Erythroblast (primary cell): ENCODE results near the gene TMEM229B.
"Not testable (repeated sequence)": the region's sequence is repeated elsewhere in the genome, so short reads cannot be mapped to it uniquely, and the experiment has no call there.

Source experiments
- DNase-seq, 2 experiments: peaks; one replicate each; lab custom pipeline; 2025; lab: John Stamatoyannopoulos, UW
- GATA1 ChIP-seq: IDR thresholded peaks from 2 replicates; pipeline ENCODE4 v1.6.1; 2011; ENCODE audit warnings: low read depth, mild to moderate bottlenecking, control low read depth, low read length, moderate library complexity
- POLR2A ChIP-seq: IDR thresholded peaks from 2 replicates; pipeline ENCODE4 v1.6.1; 2011; ENCODE audit warnings: mild to moderate bottlenecking, low read length

Gene TMEM229B

DNA sequence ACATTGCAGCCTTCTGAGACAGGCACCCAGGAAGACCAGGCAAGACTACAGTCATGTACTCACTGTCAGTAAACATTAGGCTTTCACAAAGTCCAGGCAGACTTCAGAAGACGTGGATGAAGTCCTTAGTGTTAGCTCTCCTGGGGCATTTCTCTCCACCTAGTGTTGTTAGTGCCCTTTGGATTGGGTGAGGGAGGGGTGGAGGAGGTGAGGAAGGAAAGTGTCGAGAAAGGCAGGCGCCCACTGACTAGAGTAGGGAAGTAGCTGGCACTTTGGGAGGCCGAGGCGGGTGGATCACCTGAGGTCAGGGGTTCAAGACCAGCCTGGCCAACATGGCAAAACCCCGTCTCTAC is 20.2 kb downstream of the TMEM229B start:
- TF ChIP-seq POLR2A (no peak), GATA1 (no peak)
- DNase-seq, result no peak

GRCh38 chr14:67467134-67467533 is 21.4 kb downstream of the TMEM229B start:
- DNase-seq, result no peak
- TF ChIP-seq POLR2A (no peak), GATA1 (no peak)

GRCh38 chr14:67464879-67465278 is 23.6 kb downstream of the TMEM229B start:
- no peak for TF ChIP-seq GATA1
- TF ChIP-seq POLR2A, result no peak
- DNase-seq, result no peak

DNA sequence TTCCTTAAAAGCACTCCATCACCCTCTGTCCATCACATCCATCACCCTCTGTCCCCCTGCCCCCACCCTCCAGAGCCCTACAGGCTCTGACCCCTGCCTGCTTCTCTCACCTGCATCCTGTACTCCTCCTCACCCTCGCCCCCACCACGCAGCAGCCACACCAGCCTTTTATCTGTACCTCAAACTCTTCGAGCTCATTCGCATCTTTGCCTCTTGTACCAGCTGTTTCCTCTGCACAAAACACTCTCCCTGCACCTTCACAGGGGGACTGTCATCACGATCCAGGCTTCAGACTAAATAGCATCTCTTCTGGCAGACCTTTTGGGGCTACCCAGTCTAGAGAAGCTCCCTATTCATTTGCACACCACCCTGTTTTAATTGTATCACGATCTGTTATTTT is 24.1 kb downstream of the TMEM229B start:
- TF ChIP-seq GATA1 (no peak), POLR2A (no peak)
- DNase-seq, result no peak

DNA sequence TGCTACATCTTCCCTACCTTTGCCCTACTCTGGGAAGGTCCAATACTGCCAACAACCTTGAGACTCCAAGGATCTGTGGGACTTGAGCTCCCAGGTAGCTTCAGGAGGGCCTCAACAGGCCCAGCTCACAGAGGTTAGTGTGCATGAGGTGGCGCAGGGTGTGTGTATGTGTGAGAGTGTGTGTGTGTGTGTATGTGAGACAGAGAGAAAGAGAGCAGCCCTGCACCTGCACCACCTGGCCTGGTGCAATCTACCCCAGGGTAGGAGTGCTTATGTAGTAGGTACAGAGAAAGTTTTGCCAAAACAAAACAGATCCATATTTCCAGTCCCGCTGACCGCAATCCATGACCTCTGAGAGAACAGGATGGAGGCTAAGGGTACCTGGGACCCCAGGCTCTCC is 24.6 kb downstream of the TMEM229B start:
- DNase-seq, result no peak
- TF ChIP-seq POLR2A (no peak), GATA1 (no peak)

DNA sequence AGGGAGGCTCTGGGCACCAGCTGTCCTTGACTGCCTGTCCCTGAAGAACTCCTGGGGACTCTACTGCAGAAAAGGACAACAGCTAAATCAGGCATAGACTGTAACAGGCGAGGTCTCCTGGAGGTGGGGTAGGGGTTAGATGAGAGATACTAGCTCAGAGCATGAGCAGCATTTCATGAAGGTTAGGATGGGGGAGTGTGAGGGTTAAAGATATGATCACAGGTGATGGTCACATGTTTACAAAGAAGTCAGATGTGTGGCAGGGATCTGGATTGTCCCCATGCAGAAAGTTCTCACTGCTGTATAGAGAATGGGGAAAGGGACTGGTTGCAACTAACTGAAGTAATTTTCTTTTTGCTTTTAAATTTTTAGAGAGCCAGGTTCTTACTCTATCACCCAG is 26.5 kb downstream of the TMEM229B start:
- no peak for TF ChIP-seq GATA1
- TF ChIP-seq POLR2A, result no peak
- no peak for DNase-seq

GRCh38 chr14:67461341-67461985 is 27.1 kb downstream of the TMEM229B start:
- no peak for DNase-seq
- TF ChIP-seq GATA1, result no peak
- TF ChIP-seq POLR2A, result no peak

DNA sequence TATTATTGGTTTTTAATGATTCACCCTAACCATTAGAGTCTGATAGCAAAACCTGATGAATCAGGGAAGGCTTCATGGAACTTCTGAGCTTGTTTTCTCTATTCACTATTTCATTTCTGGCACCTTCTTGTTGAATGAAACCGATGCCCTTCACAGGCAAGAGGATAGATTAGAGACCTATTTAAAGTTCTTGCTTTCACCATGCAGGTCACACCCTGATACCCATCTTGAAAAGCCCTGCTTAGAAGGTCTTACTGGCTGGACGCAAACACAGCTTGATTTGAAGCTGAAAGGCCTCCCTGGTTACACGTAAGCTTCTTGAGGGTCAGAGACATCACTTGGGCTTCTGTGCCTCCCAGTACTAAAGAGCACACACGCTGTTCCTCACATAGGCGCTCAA is 29.2 kb downstream of the TMEM229B start:
- TF ChIP-seq POLR2A (no peak), GATA1 (no peak)
- DNase-seq, result no peak

DNA sequence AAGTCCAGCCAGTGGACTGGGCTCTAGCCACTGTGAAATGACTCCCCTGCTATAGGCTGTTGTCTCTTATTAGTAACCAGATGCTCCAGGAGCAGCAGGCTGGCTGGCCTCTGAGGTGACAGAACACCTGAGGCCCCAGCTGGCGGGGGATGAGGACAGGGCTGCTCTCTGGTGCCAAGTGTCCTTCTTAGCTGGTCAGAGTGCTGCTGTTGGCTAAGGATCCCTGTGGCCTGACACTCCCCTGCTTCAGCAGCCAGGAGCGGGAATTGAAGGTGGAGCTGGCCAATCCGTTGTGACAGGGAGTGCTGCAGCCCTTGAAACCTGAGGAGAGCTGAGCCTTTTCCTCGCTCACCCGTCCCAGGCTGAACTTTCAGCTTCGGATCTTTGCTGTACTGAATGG is 30.7 kb downstream of the TMEM229B start:
- no peak for DNase-seq
- TF ChIP-seq POLR2A (no peak), GATA1 (no peak)

DNA sequence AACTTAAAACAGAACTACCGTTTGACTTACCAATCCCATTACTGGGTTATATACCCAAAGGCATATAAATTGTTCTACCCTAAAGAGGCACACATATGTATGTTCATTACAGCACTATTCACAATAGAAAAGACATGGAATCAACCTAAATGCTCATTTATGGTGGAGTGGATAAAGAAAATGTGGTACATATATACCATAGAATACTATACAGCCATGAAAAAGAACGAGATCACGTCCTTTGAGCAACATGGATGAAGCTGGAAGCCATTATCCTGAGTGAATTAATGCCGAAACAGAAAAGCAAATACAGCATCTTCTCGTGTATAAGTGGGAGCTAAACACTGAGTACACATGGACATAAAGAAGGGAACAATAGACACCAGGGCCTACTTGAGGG is 31.8 kb downstream of the TMEM229B start:
- TF ChIP-seq GATA1 (no peak), POLR2A (no peak)
- no peak for DNase-seq

GRCh38 chr14:67453575-67454300 is 34.8 kb downstream of the TMEM229B start:
- DNase-seq, result no peak

DNA sequence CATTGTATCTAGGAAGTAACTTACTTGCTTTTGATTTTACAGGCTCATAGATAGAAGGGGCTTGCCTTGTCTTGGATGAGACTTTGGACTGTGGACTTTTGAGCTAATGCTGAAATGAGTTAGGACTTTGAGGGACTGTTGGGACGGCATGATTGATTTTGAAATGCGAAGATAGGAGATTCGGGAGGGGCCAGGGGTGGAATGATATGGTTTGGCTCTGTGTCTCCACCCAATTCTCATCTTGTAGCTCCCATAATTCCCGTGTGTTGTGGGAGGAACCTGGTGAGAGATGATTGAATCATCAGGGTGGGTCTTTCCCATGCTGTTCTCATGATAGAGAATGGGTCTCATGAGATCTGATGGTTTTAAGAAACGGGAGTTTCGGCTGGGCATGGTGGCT is 36.9 kb downstream of the TMEM229B start:
- not testable (repeated sequence) for DNase-seq

More at GRCh38 chr14:67453575-67454300, 34.8 kb downstream of the TMEM229B start:
- TF ChIP-seq POLR2A (no peak), GATA1 (no peak)

- DNase-seq, result no peak
- TF ChIP-seq POLR2A, result no peak
- TF ChIP-seq GATA1, result no peak
Observed at GRCh38 chr14:67449096-67449495, 39.4 kb downstream of the TMEM229B start.

GRCh38 chr14:67447033-67447381 is 41.5 kb downstream of the TMEM229B start:
- no peak for TF ChIP-seq GATA1
- TF ChIP-seq POLR2A, result no peak
- no peak for DNase-seq
